HG03457 (cell line): ENCODE data around the gene DUSP2.

Experiments
- ATAC-seq: cut with Tn5 transposase; IDR thresholded peaks from one replicate; pipeline ENCODE4 v1.9.1; 2021; ENCODE audit warnings: moderate number of reproducible peaks; ENCODE audit not compliant: unreplicated experiment

The DUSP2 gene

GRCh38 chr2:96104487-96104861, 40.8 kb downstream of the DUSP2 start:
- ATAC-seq = no peak

- ATAC-seq = no peak
Observed at GRCh38 chr2:96103761-96104486, 41.3 kb downstream of the DUSP2 start.

GRCh38 chr2:96103187-96103601, 42.0 kb downstream of the DUSP2 start:
- no peak for ATAC-seq

GRCh38 chr2:96102596-96103186, 42.5 kb downstream of the DUSP2 start:
- no peak for ATAC-seq

GRCh38 chr2:96100893-96101304, 44.3 kb downstream of the DUSP2 start:
- no peak for ATAC-seq

- no peak for ATAC-seq
Observed at GRCh38 chr2:96099861-96100798, 45.1 kb downstream of the DUSP2 start.

GRCh38 chr2:96098900-96099590, 46.2 kb downstream of the DUSP2 start:
- no peak for ATAC-seq

GRCh38 chr2:96097951-96098823, 47.1 kb downstream of the DUSP2 start:
- no peak for ATAC-seq

- ATAC-seq = no peak
Observed at GRCh38 chr2:96097441-96097840, 47.8 kb downstream of the DUSP2 start.

GRCh38 chr2:96095116-96095636, 50.1 kb downstream of the DUSP2 start:
- no peak for ATAC-seq

GRCh38 chr2:96093528-96093927, 51.7 kb downstream of the DUSP2 start:
- ATAC-seq = no peak
